Type B pancreatic cell (in vitro differentiated cells): ENCODE data around the gene NPAS3. TPM values are rescaled to one million over a fixed set of nuclear protein-coding genes. Genes with fewer than 3 reads are reported as not detected.

ENCODE experiments used
- DNase-seq: peaks from one replicate; pipeline ENCODE4 v3.0.0; 2021; ENCODE audit warnings: mixed read lengths; ENCODE audit not compliant: unreplicated experiment; ENCODE audit errors: extremely low spot score
- H3K27ac Mint-ChIP-seq: 2 replicates; pipeline ENCODE4 v1.8.0; 2021; ENCODE audit warnings: mild to moderate bottlenecking, mixed read lengths
- H3K27me3 Mint-ChIP-seq: 2 replicates; pipeline ENCODE4 v1.8.0; 2021; ENCODE audit warnings: mixed read lengths
- H3K36me3 Mint-ChIP-seq: 2 replicates; pipeline ENCODE4 v1.8.0; 2021; ENCODE audit warnings: mixed read lengths
- H3K4me1 Mint-ChIP-seq: one replicate; pipeline ENCODE4 v1.8.0; 2021; ENCODE audit warnings: mixed read lengths; ENCODE audit not compliant: unreplicated experiment
- H3K4me3 Mint-ChIP-seq: 2 replicates; pipeline ENCODE4 v1.8.0; 2021; ENCODE audit warnings: mild to moderate bottlenecking, mixed read lengths
- H3K9me3 Mint-ChIP-seq: 2 replicates; pipeline ENCODE4 v1.8.0; 2021; ENCODE audit warnings: mixed read lengths
- CTCF ChIP-seq: fragments of 200-600 bp; sonication (generic); conservative IDR thresholded peaks from 2 replicates; pipeline ENCODE4 v1.5.0; 2021; ENCODE audit warnings: antibody characterized with exemption, mild to moderate bottlenecking
- total RNA-seq: library from RNA; stranded (reverse); gene quantifications from 2 replicates; pipeline ENCODE4 v1.2.1, GENCODE V29; 2021; ENCODE audit warnings: low replicate concordance

Gene NPAS3
- total RNA-seq, 1 donor from 2014 or later: 8.7 TPM

GRCh38 chr14:33435911-33436689, 497.4 kb downstream of the NPAS3 start:
- no peak for TF ChIP-seq CTCF
- DNase-seq: no peak
- Mint-ChIP-seq H3K4me1 (no peaks in the 10 kb centered on the region), H3K4me3 (no peak overlapping the region), H3K27ac (no peak overlapping the region), H3K36me3 (no peaks in the 10 kb centered on the region), H3K27me3 (no peaks in the 10 kb centered on the region), H3K9me3 (peaks cover 4% of the 10 kb centered on the region)

GRCh38 chr14:33441633-33442032, 503.0 kb downstream of the NPAS3 start:
- Mint-ChIP-seq H3K4me3 (no peak overlapping the region), H3K9me3 (peaks cover 5% of the 10 kb centered on the region), H3K27ac (no peak overlapping the region), H3K27me3 (no peaks in the 10 kb centered on the region), H3K4me1 (no peaks in the 10 kb centered on the region), H3K36me3 (peaks cover 3% of the 10 kb centered on the region)
- TF ChIP-seq CTCF: no peak
- no peak for DNase-seq

- no peaks in the 10 kb centered on the region for H3K4me1 Mint-ChIP-seq
Observed at GRCh38 chr14:33444136-33444535, 505.5 kb downstream of the NPAS3 start.

GRCh38 chr14:33449268-33449667, 510.6 kb downstream of the NPAS3 start:
- no peak for TF ChIP-seq CTCF
- no peak overlapping the region for H3K4me3 Mint-ChIP-seq
- H3K27ac Mint-ChIP-seq: no peak overlapping the region
- peaks cover 11% of the 10 kb centered on the region for H3K4me1 Mint-ChIP-seq
- peaks cover 3% of the 10 kb centered on the region for H3K36me3 Mint-ChIP-seq
- no peaks in the 10 kb centered on the region for H3K27me3 Mint-ChIP-seq
- peaks cover 1% of the 10 kb centered on the region for H3K9me3 Mint-ChIP-seq
- no peak for DNase-seq

More at GRCh38 chr14:33444136-33444535, 505.5 kb downstream of the NPAS3 start:
- Mint-ChIP-seq H3K36me3 (peaks cover 3% of the 10 kb centered on the region), H3K4me3 (no peak overlapping the region), H3K9me3 (peaks cover 5% of the 10 kb centered on the region), H3K27me3 (no peaks in the 10 kb centered on the region), H3K27ac (no peak overlapping the region)
- no peak for TF ChIP-seq CTCF
- no peak for DNase-seq

- Mint-ChIP-seq H3K4me3 (no peak overlapping the region), H3K9me3 (no peaks in the 10 kb centered on the region), H3K27ac (no peak overlapping the region), H3K4me1 (peaks cover 17% of the 10 kb centered on the region), H3K36me3 (peaks cover 3% of the 10 kb centered on the region), H3K27me3 (no peaks in the 10 kb centered on the region)
- no peak for DNase-seq
- no peak for TF ChIP-seq CTCF
Observed at GRCh38 chr14:33449703-33450395, 511.2 kb downstream of the NPAS3 start.
